Large intestine (tissue), 3 donors: ENCODE results near the gene PLXDC2. TPM values are rescaled to one million over a fixed set of nuclear protein-coding genes. Genes with fewer than 3 reads are reported as not detected.

Experiments
- DNase-seq, 2 donors: peaks; one replicate each; pipeline versions ENCODE4 v3.0.0 to v3.0.0-alpha.2; 2013
- H3K27ac ChIP-seq: one replicate; pipeline ENCODE4 v1.5.1; 2013; ENCODE audit warnings: low read length
- H3K27me3 ChIP-seq: 2 replicates; pipeline ENCODE4 v1.6.1; 2013; ENCODE audit warnings: low read length; ENCODE audit not compliant: control insufficient read depth, insufficient read depth
- H3K36me3 ChIP-seq: 2 replicates; pipeline ENCODE4 v1.6.1; 2013; ENCODE audit warnings: low read length; ENCODE audit not compliant: control insufficient read depth, insufficient read depth
- H3K4me1 ChIP-seq: one replicate; pipeline ENCODE4 v1.6.1; 2013; ENCODE audit warnings: low read length; ENCODE audit not compliant: control insufficient read depth, insufficient read depth
- H3K4me3 ChIP-seq: one replicate; pipeline ENCODE4 v1.5.1; 2013; ENCODE audit warnings: low read length
- H3K9me3 ChIP-seq: one replicate; pipeline ENCODE4 v1.6.1; 2013; ENCODE audit warnings: mild to moderate bottlenecking, low read depth, low read length, moderate library complexity; ENCODE audit not compliant: control insufficient read depth
- WGBS: methylation state at CpG from one replicate; pipeline ENCODE4 v1.1.5; 2013; ENCODE audit warnings: low lambda C conversion rate; ENCODE audit not compliant: insufficient coverage; 5-methylcytosine and 5-hydroxymethylcytosine counted together
- polyA plus RNA-seq: library from polyadenylated mRNA; unstranded; fragments of 120-200 nt; gene quantifications from one replicate; pipeline ENCODE4 v1.2.1, GENCODE V29; 2013

Gene PLXDC2
- polyA plus RNA-seq, 1 donor = 19.0 TPM

DNA sequence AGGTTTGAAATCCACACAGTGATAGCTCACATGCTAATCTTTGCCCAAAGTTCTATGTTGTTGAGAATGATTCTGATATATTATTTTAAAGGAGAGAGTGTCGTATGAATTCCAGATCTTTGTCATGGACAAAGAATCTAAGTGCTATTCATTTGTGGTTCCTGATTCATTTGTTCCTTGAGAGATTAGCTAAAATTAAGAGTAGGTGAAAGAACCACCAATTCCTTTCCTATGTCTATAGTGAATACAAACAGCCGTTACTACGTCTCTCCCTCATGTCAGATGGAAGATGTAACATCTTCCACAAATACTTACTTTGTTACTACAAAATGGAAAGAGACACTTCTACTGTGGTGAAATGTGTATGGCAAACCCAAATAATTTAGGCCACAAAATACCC lies 3.3 kb upstream of the PLXDC2 start:
- Histone ChIP-seq H3K4me3 (no peak overlapping the region), H3K27ac (no peak overlapping the region), H3K27me3 (peaks cover 5% of the 10 kb centered on the region), H3K9me3 (no peaks in the 10 kb centered on the region), H3K4me1 (peaks cover 3% of the 10 kb centered on the region), H3K36me3 (no peaks in the 10 kb centered on the region)
- WGBS = 100% methylated on average over 1 of the region's 3 CpGs
- no peak for DNase-seq

GRCh38 chr10:19815036-19815730 lies 1.0 kb upstream of the PLXDC2 start:
- Histone ChIP-seq H3K4me3 (peak overlapping the region; percentile 79), H3K36me3 (no peaks in the 10 kb centered on the region), H3K27ac (peak overlapping the region; percentile 40), H3K4me1 (peaks cover 3% of the 10 kb centered on the region), H3K27me3 (peaks cover 5% of the 10 kb centered on the region), H3K9me3 (no peaks in the 10 kb centered on the region)
- DNase-seq = peak in 1 of 2 donors; percentile 52
- 0% methylated on average over 1 of the region's 33 CpGs for WGBS

DNA sequence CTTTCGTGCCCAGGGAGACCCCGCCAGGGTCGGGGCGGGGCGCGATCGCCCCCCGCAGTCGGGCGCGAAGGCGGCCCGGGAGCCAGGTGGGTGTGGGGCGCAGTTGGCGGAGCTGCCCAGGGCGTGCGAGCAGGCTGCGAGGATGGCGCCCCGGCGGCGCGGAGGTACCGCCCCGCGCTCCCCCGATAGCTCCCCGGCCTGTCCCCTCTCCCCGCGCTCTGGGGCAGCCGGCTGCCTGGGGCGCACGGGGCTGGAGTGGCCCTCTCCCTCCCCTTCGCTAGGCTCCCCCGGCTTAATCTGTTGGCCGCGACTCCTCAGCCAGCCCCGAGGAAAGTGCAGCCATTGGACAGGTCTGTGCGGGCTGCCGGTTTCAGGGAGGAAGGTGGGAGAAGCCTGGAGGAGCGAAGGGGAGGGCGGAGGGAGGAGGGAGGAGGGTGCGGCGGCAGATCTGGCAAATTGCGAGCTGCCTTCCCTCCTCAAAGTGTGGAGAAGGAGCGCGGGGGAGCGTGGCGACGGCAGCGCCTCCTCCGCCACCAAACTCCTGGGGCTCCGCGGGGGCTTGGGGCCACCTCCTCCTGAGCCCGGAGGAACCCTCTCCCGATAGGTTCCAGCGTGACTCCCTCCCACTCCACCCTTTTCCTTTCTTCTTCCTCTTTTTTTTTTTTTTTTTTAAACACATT lies 361 bp upstream of the PLXDC2 start:
- Histone ChIP-seq H3K27me3 (peaks cover 5% of the 10 kb centered on the region), H3K27ac (peak overlapping the region; percentile 46), H3K4me3 (peak overlapping the region; percentile 79), H3K9me3 (no peaks in the 10 kb centered on the region), H3K36me3 (no peaks in the 10 kb centered on the region), H3K4me1 (peaks cover 3% of the 10 kb centered on the region)
- no CpG with 5 or more reads among the region's 57 CpGs for WGBS
- peak; percentile 48 to 81 for DNase-seq

DNA sequence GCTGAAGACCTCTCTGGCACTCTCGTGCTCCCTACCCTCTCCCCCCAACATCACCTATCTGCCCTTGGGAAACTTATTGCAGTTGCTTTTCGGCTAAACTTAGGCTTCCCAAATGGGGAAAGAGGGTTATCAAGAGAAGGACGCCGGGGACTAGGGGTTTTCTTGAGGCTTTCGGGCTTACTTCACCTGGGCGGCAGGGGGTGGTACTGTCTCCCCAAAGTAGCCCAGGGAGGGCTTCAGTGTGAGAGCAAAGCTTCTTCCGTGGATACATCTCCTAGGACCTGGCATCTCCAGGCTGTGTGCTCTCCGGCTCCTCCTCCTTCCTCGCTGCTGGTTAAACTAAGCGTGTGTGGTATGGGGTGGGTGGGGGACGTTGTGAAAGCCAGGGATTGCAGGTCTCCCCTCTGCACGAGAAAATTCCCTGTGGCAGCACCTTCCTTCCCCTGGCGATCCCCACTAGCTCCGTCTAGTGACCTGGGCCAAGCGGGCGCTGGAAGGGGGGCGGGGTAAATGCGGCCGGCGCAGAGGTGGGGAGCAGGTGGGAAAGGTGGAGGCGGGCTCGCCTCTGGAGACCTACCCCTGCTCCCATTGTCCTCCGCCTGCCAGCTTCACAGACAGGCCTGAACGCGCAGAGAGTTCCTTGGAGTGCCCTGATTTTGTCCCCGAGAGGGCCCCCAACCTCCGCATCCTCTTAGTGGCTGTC lies 1.1 kb downstream of the PLXDC2 start:
- peak in 1 of 2 donors; percentile 57 for DNase-seq
- H3K9me3 ChIP-seq = no peaks in the 10 kb centered on the region
- no CpG with 5 or more reads among the region's 27 CpGs for WGBS
- H3K27me3 ChIP-seq = peaks cover 5% of the 10 kb centered on the region
- H3K27ac ChIP-seq = peak overlapping the region; percentile 46
- peaks cover 3% of the 10 kb centered on the region for H3K4me1 ChIP-seq
- peak overlapping the region; percentile 79 for H3K4me3 ChIP-seq
- H3K36me3 ChIP-seq = peaks cover 2% of the 10 kb centered on the region

DNA sequence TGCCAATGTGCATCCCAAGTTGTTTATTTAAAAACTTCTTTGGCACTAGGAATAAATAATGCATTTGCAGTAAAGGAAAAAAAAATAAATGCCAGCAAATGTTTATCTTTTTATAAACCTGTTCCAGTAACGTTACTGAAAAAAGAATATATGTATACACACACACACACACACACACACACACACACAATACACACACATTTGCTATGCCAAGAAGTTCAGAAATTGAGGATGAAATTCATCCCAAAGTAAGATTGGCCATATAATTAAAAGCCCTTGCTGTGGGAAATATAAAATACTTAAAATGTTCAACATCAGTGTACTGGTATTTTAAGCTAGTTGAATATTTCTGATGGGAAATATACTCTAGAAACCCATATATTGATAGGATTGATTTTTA lies 2.6 kb downstream of the PLXDC2 start:
- DNase-seq = no peak
- H3K27me3 ChIP-seq = peaks cover 5% of the 10 kb centered on the region
- no peaks in the 10 kb centered on the region for H3K9me3 ChIP-seq
- H3K4me3 ChIP-seq = no peak overlapping the region
- no peak overlapping the region for H3K27ac ChIP-seq
- WGBS = 33% methylated on average over 1 of the region's 1 CpG
- H3K36me3 ChIP-seq = peaks cover 2% of the 10 kb centered on the region
- H3K4me1 ChIP-seq = peaks cover 3% of the 10 kb centered on the region

GRCh38 chr10:19819419-19820033 lies 3.3 kb downstream of the PLXDC2 start:
- WGBS = 0% methylated on average over 1 of the region's 2 CpGs
- H3K4me3 ChIP-seq = no peak overlapping the region
- peaks cover 5% of the 10 kb centered on the region for H3K27me3 ChIP-seq
- no peaks in the 10 kb centered on the region for H3K9me3 ChIP-seq
- peak; percentile 37 to 67 for DNase-seq
- H3K36me3 ChIP-seq = peaks cover 2% of the 10 kb centered on the region
- H3K27ac ChIP-seq = no peak overlapping the region
- peaks cover 3% of the 10 kb centered on the region for H3K4me1 ChIP-seq

DNA sequence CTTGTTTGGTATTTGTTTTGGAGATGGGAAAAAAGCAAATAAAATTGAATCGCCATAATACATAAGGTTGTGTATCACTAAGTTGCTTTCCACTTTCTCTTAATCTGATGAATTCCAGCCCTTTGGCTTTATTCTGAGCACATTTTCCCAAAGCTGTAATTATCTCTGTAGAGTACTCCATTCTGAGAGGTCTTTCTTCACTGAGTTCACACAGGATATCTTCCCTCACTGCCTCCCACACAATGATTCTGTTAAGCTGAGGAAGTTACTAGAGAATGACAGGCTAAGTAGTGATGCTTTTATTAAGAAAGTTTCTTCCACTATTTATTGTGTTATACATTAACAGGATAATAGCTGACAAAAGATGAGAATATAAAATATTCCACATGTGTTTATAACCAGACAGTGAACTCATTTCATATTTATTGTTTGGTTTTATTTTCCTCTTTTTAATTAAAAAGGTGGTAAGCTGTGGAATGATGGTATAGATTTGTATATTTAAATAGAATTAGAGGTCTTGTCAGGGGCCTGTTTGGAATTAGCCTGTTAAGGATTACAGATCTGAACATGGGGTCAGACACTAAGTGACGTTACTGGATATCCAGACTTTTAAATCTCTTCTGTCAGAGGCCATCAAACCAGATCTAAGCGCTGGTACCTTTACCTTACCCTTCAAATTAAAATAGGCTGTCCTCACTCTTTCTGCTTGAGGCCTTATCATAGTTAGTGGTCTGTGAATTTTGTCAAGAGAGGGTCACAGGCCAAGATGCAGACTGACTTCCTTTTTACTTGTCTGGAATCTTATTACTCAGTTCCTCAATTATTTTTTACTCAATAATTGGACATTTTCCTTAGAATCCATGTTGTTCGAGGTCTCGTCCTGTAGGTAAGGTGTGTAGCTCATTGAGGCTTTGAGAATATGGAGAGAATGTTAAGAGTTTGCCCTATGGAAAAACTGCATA lies 8.4 kb downstream of the PLXDC2 start:
- 100% methylated on average over 2 of the region's 5 CpGs for WGBS
- no peak overlapping the region for H3K4me3 ChIP-seq
- H3K36me3 ChIP-seq = peaks cover 2% of the 10 kb centered on the region
- no peaks in the 10 kb centered on the region for H3K9me3 ChIP-seq
- H3K4me1 ChIP-seq = no peaks in the 10 kb centered on the region
- DNase-seq = no peak
- no peak overlapping the region for H3K27ac ChIP-seq
- no peaks in the 10 kb centered on the region for H3K27me3 ChIP-seq

- no peak for DNase-seq
- Histone ChIP-seq H3K36me3 (peaks cover 2% of the 10 kb centered on the region), H3K27ac (no peak overlapping the region), H3K27me3 (no peaks in the 10 kb centered on the region), H3K4me1 (no peaks in the 10 kb centered on the region), H3K4me3 (no peak overlapping the region), H3K9me3 (no peaks in the 10 kb centered on the region)
- 100% methylated on average over 1 of the region's 2 CpGs for WGBS
Measured at GRCh38 chr10:19825700-19826099, 9.5 kb downstream of the PLXDC2 start.

- Histone ChIP-seq H3K4me3 (no peak overlapping the region), H3K27me3 (no peaks in the 10 kb centered on the region), H3K36me3 (no peaks in the 10 kb centered on the region), H3K27ac (no peak overlapping the region), H3K9me3 (no peaks in the 10 kb centered on the region), H3K4me1 (no peaks in the 10 kb centered on the region)
- DNase-seq = no peak
- WGBS = no CpG with 5 or more reads among the region's 4 CpGs
Measured at GRCh38 chr10:19826712-19827111, 10.5 kb downstream of the PLXDC2 start.
